ENCODE measurements around the gene USF3. TPM values are rescaled to one million over a fixed set of nuclear protein-coding genes. Genes with fewer than 3 reads are reported as not detected.

USF3 gene
- total and polyA plus RNA-seq, 9 of the 15 experiments (the other 6 are each of a cell fraction or from before 2014, with no cell fraction given) = 1.4 to 6.9 (median 3.1) TPM

- CTCF ChIA-PET (ENCODE audit: low intra/inter-chr PET ratio) = no interaction called here
- H3K36me3 ChIP-seq (ENCODE audit: control insufficient read depth, insufficient read depth, low read length) = no peaks in the 10 kb centered on the region
- TF ChIP-seq BHLHE40 (IDR thresholded peaks at IDR 0.05; ENCODE audit: low read length) (no peak), ZNF407 (IDR thresholded peaks at IDR 0.05; ENCODE audit: low read depth) (no peak), ZNF584 (CRISPR knock-in tag; IDR thresholded peaks at IDR 0.05; ENCODE audit: low read depth) (no peak), ZNF324 (CRISPR knock-in tag; IDR thresholded peaks at IDR 0.05) (no peak), ZNF583 (CRISPR knock-in tag; IDR thresholded peaks at IDR 0.05) (no peak), SREBF2 (CRISPR knock-in tag; IDR thresholded peaks at IDR 0.05) (no peak), ELK3 (CRISPR knock-in tag; IDR thresholded peaks at IDR 0.05) (no peak), PTTG1 (tag; IDR thresholded peaks at IDR 0.05; ENCODE audit: low read depth) (no peak), ZKSCAN1 (IDR thresholded peaks at IDR 0.05; ENCODE audit: low read depth, low read length) (no peak), TOE1 (IDR thresholded peaks at IDR 0.05; ENCODE audit: borderline replicate concordance) (no peak), TOE1 (CRISPR knock-in tag; IDR thresholded peaks at IDR 0.05; ENCODE audit: borderline replicate concordance, low read depth) (no peak), TGIF2 (CRISPR knock-in tag; IDR thresholded peaks at IDR 0.05) (no peak), TFAM (CRISPR knock-in tag; conservative IDR thresholded peaks at IDR 0.05) (no peak)
Measured at GRCh38 chr3:113658107-113658506, 38.3 kb downstream of the USF3 start.

More at GRCh38 chr3:113658107-113658506, 38.3 kb downstream of the USF3 start:
- no peak overlapping the region for H2AFZ ChIP-seq (ENCODE audit: low read depth, low read length)
- H3K4me2 ChIP-seq (ENCODE audit: insufficient read depth, low read length) = no peak overlapping the region
- no peak overlapping the region for H3K4me3 ChIP-seq
- no peaks in the 10 kb centered on the region for H3K9me3 ChIP-seq (replicated peaks; ENCODE audit: control insufficient read depth, insufficient read depth, low read depth, low read length)
- BruUV-seq (replicated peaks) = no TSS peak
- DNase-seq (ENCODE audit: extremely low read depth in 1 of 4, low spot score in 3 of 4) (no peak), FAIRE-seq (no peak), ATAC-seq (no peak)
- H3K27ac ChIP-seq (ENCODE audit: extremely low read depth, low read depth, low read length) = no peak overlapping the region
- no peak overlapping the region for H3K9ac ChIP-seq (ENCODE audit: insufficient read depth in 1 of 2, low read depth in 2 of 2, low read length in 2 of 2)
- intact Hi-C loops (cut with micrococcal nuclease) (no loop called here), in situ Hi-C loops (cut with MboI) (no loop called here)
- 55% methylated on average over 3 of the region's 3 CpGs for WGBS (ENCODE audit: insufficient coverage, low coverage, missing lambda C conversion rate)
- POLR2A ChIA-PET = no interaction called here
- H3K4me1 ChIP-seq (replicated peaks in 1 of 2; ENCODE audit: control insufficient read depth in 2 of 2, insufficient read depth in 2 of 2, low read length in 2 of 2) = no peaks in the 10 kb centered on the region
- no peaks in the 10 kb centered on the region for H4K20me1 ChIP-seq (replicated peaks; ENCODE audit: control insufficient read depth, insufficient read depth, low read length)
- no peaks in the 10 kb centered on the region for H3K9me1 ChIP-seq (ENCODE audit: control insufficient read depth, insufficient read depth, low read length)
- H3K79me2 ChIP-seq (ENCODE audit: control insufficient read depth, insufficient read depth, low read length) = no peaks in the 10 kb centered on the region
- no peaks in the 10 kb centered on the region for H3K27me3 ChIP-seq (ENCODE audit: control insufficient read depth in 2 of 2, insufficient read depth in 2 of 2, low read length in 2 of 2)
